Activated CD4-positive, CD25-positive, alpha-beta regulatory T cell treated with anti-CD3 and anti-CD28 coated beads, Interleukin-2, amount 50 U/mL, for 72 hours (primary cell): ENCODE measurements around the gene PLD4.
"Not testable (repeated sequence)": the region's sequence is repeated elsewhere in the genome, so short reads cannot be mapped to it uniquely, and the experiment has no call there.

Experiments used
- DNase-seq: peaks from one replicate; pipeline ENCODE4 v3.0.0; 2021

Gene PLD4

GRCh38 chr14:104900639-104901512, 23.8 kb upstream of the PLD4 start:
- no peak for DNase-seq

- no peak for DNase-seq
Measured at GRCh38 chr14:104903990-104904389, 20.7 kb upstream of the PLD4 start.

- DNase-seq = not testable (repeated sequence)
Measured at GRCh38 chr14:104904650-104905578, 19.8 kb upstream of the PLD4 start.

- DNase-seq = not testable (repeated sequence)
Measured at GRCh38 chr14:104905579-104905933, 19.1 kb upstream of the PLD4 start.

- DNase-seq = no peak
Measured at GRCh38 chr14:104908303-104908702, 16.4 kb upstream of the PLD4 start.

- no peak for DNase-seq
Measured at GRCh38 chr14:104912053-104912452, 12.6 kb upstream of the PLD4 start.

GRCh38 chr14:104913435-104913834, 11.2 kb upstream of the PLD4 start:
- DNase-seq = no peak

- DNase-seq = no peak
Measured at GRCh38 chr14:104917116-104917515, 7.6 kb upstream of the PLD4 start.

- DNase-seq = no peak
Measured at GRCh38 chr14:104917993-104918392, 6.7 kb upstream of the PLD4 start.

GRCh38 chr14:104919152-104919992, 5.3 kb upstream of the PLD4 start:
- DNase-seq = not testable (repeated sequence)

- no peak for DNase-seq
Measured at GRCh38 chr14:104919993-104920315, 4.7 kb upstream of the PLD4 start.

GRCh38 chr14:104923640-104924420, 849 bp upstream of the PLD4 start:
- no peak for DNase-seq

GRCh38 chr14:104925214-104925854, 655 bp downstream of the PLD4 start:
- DNase-seq = no peak

- no peak for DNase-seq
Measured at GRCh38 chr14:104925855-104926609, 1.4 kb downstream of the PLD4 start.

- no peak for DNase-seq
Measured at GRCh38 chr14:104926619-104927431, 2.1 kb downstream of the PLD4 start.

GRCh38 chr14:104927432-104927816, 2.7 kb downstream of the PLD4 start:
- no peak for DNase-seq

- DNase-seq = no peak
Measured at GRCh38 chr14:104927901-104928300, 3.2 kb downstream of the PLD4 start.

- no peak for DNase-seq
Measured at GRCh38 chr14:104928391-104929133, 3.9 kb downstream of the PLD4 start.
